NOMO-1 treated with dmso at 0.1 percent for 144 hours (cell line): ENCODE results near the gene TSPO.
"Not testable (repeated sequence)": the region's sequence is repeated elsewhere in the genome, so short reads cannot be mapped to it uniquely, and the experiment has no call there.

Experiments used
- DNase-seq: peaks from one replicate; lab custom pipeline; 2025; ENCODE audit not compliant: unreplicated experiment; lab: John Stamatoyannopoulos, UW

TSPO gene

GRCh38 chr22:43129426-43130425 lies 21.6 kb upstream of the TSPO start:
- peak; percentile 18 for DNase-seq

- no peak for DNase-seq
Observed at GRCh38 chr22:43131773-43132501, 19.4 kb upstream of the TSPO start.

GRCh38 chr22:43133401-43133800 lies 18.0 kb upstream of the TSPO start:
- no peak for DNase-seq

GRCh38 chr22:43134553-43134952 lies 16.8 kb upstream of the TSPO start:
- DNase-seq = no peak

- DNase-seq = no peak
Observed at GRCh38 chr22:43135565-43135964, 15.8 kb upstream of the TSPO start.

GRCh38 chr22:43136255-43136654 lies 15.1 kb upstream of the TSPO start:
- DNase-seq = peak; percentile 57

GRCh38 chr22:43136801-43137200 lies 14.6 kb upstream of the TSPO start:
- DNase-seq = no peak

- peak; percentile 71 for DNase-seq
Observed at GRCh38 chr22:43142880-43143562, 8.3 kb upstream of the TSPO start, which contains the start of gene MCAT. Gene MCAT (minus strand): TSS chr22:43143398. CDS start chr22:43143348, 50 bp downstream.

GRCh38 chr22:43144949-43145348 lies 6.4 kb upstream of the TSPO start:
- DNase-seq = no peak

- DNase-seq = not testable (repeated sequence)
Observed at GRCh38 chr22:43145371-43145770, 6.0 kb upstream of the TSPO start.

- DNase-seq = not testable (repeated sequence)
Observed at GRCh38 chr22:43146332-43146731, 5.0 kb upstream of the TSPO start.

GRCh38 chr22:43147821-43148220 lies 3.5 kb upstream of the TSPO start:
- DNase-seq = peak; percentile 57

- peak; percentile 16 for DNase-seq
Observed at GRCh38 chr22:43148581-43148980, 2.8 kb upstream of the TSPO start.

- DNase-seq = no peak
Observed at GRCh38 chr22:43150731-43151206, 590 bp upstream of the TSPO start.

- DNase-seq = no peak
Observed at GRCh38 chr22:43152003-43152356, 621 bp downstream of the TSPO start.

GRCh38 chr22:43152357-43153071 lies 1.2 kb downstream of the TSPO start:
- DNase-seq = no peak

- DNase-seq = no peak
Observed at GRCh38 chr22:43153899-43154298, 2.5 kb downstream of the TSPO start.

GRCh38 chr22:43154887-43155536 lies 3.7 kb downstream of the TSPO start:
- DNase-seq = peak; percentile 31

GRCh38 chr22:43155789-43156188 lies 4.4 kb downstream of the TSPO start:
- DNase-seq = no peak

GRCh38 chr22:43156413-43156812 lies 5.1 kb downstream of the TSPO start:
- DNase-seq = no peak
